SK-N-SH treated with all-trans-retinoic acid at 6 μM for 48 hours (cell line): ENCODE data around the gene NHERF2.

ENCODE experiments used
- PPARA ChIP-seq: fragments of 250-450 bp; sonication (Bioruptor Pico); IDR thresholded peaks from 2 replicates; pipeline ENCODE4 v1.5.0; 2020; ENCODE audit warnings: mild to moderate bottlenecking, borderline replicate concordance
- TOX ChIP-seq: fragments of 250-450 bp; sonication (Bioruptor Pico); IDR thresholded peaks from 2 replicates; pipeline ENCODE4 v1.8.0; 2021; ENCODE audit warnings: mild to moderate bottlenecking, moderate library complexity, borderline replicate concordance

- TF ChIP-seq TOX (no peak), PPARA (no peak)
Measured at GRCh38 chr16:1976951-1977874, 49.5 kb upstream of the NHERF2 start.
